ENCODE data around the gene VEGFA. TPM values are rescaled to one million over a fixed set of nuclear protein-coding genes. Genes with fewer than 3 reads are reported as not detected.

Gene VEGFA
- total RNA-seq, 1 donor from 2014 or later, result 29.0 TPM

DNA sequence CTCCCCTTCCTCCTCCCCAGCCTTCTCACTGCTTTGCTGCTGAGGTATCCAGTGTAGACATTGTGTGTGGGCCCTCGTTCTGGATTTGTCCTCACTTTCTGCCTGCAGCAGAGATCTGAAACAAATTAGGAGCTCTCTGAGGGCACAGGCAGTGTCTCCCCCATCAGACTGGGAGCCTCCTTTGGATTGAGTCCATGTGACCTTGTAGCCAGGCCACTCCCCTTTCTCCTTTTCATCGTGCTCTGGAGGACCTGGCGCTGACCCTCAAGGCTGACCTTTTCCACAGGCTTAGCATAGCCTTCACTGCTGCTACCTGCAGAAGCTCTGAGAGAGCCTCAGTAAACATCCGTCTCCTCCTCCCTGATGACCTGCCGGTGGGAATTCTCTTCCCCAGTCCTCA lies 26.2 kb downstream of the VEGFA start:
- ATAC-seq (ENCODE audit: low read depth) (no peak), DNase-seq (no peak)
- ChIA-PET CTCF (interaction anchor here (1.3 kb wide), 2 partner anchors 22 to 23 kb away, joined by 3 to 4 read pairs; no protein-coding TSS in a partner anchor), POLR2A (no interaction called here)
- no peak overlapping the region for H3K27ac Mint-ChIP-seq
- TF ChIP-seq, protein P1, sequence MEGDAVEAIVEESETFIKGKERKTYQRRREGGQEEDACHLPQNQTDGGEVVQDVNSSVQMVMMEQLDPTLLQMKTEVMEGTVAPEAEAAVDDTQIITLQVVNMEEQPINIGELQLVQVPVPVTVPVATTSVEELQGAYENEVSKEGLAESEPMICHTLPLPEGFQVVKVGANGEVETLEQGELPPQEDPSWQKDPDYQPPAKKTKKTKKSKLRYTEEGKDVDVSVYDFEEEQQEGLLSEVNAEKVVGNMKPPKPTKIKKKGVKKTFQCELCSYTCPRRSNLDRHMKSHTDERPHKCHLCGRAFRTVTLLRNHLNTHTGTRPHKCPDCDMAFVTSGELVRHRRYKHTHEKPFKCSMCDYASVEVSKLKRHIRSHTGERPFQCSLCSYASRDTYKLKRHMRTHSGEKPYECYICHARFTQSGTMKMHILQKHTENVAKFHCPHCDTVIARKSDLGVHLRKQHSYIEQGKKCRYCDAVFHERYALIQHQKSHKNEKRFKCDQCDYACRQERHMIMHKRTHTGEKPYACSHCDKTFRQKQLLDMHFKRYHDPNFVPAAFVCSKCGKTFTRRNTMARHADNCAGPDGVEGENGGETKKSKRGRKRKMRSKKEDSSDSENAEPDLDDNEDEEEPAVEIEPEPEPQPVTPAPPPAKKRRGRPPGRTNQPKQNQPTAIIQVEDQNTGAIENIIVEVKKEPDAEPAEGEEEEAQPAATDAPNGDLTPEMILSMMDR (IDR thresholded peaks at IDR 0.05), result no peak
- no peaks in the 10 kb centered on the region for H3K27me3 Mint-ChIP-seq
- H3K4me3 Mint-ChIP-seq, result no peak overlapping the region
- H3K4me1 Mint-ChIP-seq, result peaks cover 17% of the 10 kb centered on the region
- no peaks in the 10 kb centered on the region for H3K9me3 Mint-ChIP-seq
- H3K36me3 Mint-ChIP-seq (ENCODE audit: low read depth), result no peaks in the 10 kb centered on the region
- intact Hi-C loops (cut with micrococcal nuclease), result no loop called here

DNA sequence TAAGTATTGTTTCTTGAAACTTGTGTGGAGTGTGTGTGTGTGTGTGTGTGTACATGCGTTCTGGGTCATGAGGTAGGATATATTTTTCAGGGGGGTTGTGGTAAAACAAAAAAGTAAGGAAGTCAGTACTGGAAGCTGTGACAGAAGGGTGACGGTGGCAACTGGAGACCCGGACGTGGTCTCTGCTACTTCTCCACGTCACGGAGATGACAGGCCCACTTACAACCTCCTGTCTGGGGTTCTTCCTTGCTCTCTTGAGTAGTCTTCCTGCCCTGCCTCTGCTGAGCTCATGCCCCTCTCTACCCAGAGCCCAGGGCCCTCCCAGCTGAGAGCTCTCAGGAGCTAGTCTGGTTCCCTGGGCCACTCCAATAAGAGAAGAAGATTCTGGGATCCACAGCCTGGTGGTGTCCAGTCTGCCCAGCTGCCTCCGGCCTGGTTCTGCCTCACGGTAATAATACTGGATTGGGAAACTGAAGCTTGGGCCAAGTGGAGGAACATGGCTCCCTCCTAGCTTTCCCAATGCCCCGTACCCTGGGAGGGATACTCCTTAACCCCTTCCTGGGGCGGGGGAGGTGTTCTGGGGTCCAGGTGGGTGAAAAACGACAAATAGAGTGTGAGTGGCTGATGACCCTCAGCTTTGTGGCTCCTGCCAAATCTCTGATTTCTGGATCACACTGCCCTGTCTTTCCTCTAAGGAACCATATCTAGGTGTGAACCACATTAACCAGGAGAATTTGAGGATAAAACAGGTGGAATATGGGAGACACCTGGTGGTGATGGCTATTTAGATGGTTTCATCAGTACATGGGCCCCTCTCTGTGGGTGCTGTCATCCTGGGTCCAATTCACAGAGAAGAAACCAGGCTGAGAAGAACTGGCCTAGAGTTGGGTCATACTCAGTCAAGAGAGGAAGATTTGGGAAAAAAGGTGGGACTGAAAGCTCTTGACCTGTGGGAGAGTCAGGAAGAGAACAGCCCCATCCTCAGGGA lies 27.2 kb downstream of the VEGFA start:
- intact Hi-C loops (cut with micrococcal nuclease), result no loop called here
- DNase-seq (no peak), ATAC-seq (ENCODE audit: low read depth) (no peak)
- Mint-ChIP-seq H3K9me3 (no peaks in the 10 kb centered on the region), H3K36me3 (ENCODE audit: low read depth) (no peaks in the 10 kb centered on the region), H3K27ac (no peak overlapping the region), H3K27me3 (no peaks in the 10 kb centered on the region), H3K4me3 (no peak overlapping the region), H3K4me1 (peaks cover 17% of the 10 kb centered on the region)
- POLR2A ChIA-PET, result no interaction called here
- TF ChIP-seq, protein P1 (IDR thresholded peaks at IDR 0.05), result no peak
- CTCF ChIA-PET, result interaction anchor here (1.3 kb wide), 2 partner anchors 23 to 24 kb away, joined by 3 to 4 read pairs; no protein-coding TSS in a partner anchor

DNA sequence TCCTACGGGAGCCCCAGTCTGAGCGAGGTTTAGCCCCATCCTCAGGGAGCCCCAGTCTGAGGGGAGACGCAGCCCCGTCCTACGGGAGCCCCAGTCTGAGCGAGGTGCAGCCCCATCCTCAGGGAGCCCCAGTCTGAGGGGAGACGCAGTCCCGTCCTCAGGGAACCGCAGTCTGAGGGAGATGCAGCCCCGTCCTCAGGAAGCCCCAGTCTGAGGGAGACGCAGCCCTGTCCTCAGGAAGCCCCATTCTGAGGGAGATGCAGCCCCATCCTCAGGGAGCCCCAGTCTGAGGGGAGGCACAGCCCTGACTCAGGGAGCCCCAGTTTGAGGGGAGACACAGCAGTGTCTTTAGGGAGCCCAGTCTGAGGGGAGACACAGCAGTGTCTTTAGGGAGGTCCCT lies 27.9 kb downstream of the VEGFA start:
- intact Hi-C loops (cut with micrococcal nuclease), result loop anchor here (2.0 kb wide), 1 partner anchor 23 kb away; no protein-coding TSS in a partner anchor
- Mint-ChIP-seq H3K27me3 (no peaks in the 10 kb centered on the region), H3K27ac (no peak overlapping the region), H3K4me1 (peaks cover 17% of the 10 kb centered on the region), H3K36me3 (ENCODE audit: low read depth) (no peaks in the 10 kb centered on the region), H3K4me3 (no peak overlapping the region), H3K9me3 (no peaks in the 10 kb centered on the region)
- ATAC-seq (ENCODE audit: low read depth) (no peak), DNase-seq (no peak)
- ChIA-PET POLR2A (no interaction called here), CTCF (no interaction called here)
- TF ChIP-seq, protein P1 (IDR thresholded peaks at IDR 0.05), result no peak

DNA sequence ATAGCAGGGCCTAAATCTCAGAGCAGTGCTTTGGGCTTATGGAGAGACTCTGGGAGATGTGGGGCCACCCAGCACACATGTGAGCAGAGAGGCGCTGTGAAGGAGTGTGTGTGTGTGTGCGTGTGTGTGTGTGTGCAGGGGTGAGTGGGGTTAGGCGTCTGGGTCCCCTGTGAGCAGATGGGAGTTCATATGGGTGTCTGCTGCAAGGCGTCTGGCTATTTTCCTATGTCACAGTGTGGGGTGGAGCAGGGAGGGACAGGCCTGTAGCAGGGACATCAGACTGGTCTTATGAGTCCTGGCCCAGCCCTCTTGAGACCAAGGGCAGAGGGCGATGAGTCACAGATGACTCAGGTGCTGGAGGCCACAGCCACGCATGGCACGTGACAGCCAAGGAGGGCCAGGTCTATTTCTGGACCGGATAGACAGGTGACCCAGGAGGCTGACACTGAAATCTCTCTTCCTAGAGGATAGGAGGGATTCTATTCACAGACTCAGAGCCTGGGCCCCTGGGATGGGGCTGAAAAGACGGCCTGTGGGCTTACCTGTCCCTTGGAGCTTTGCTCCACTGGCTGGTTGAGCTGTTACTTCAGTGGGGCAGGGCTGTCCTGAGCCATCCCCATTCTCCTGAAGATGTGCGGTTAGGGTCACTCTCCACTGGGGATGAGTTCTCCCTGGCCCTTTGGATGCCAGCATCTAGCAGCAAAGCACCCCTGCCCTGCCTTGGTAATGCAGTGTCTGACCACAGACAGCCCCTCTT lies 28.9 kb downstream of the VEGFA start:
- H3K4me3 Mint-ChIP-seq, result no peak overlapping the region
- H3K9me3 Mint-ChIP-seq, result no peaks in the 10 kb centered on the region
- H3K4me1 Mint-ChIP-seq, result peaks cover 17% of the 10 kb centered on the region
- no peak overlapping the region for H3K27ac Mint-ChIP-seq
- DNase-seq (no peak), ATAC-seq (ENCODE audit: low read depth) (peak; percentile 62)
- ChIA-PET CTCF (no interaction called here), POLR2A (no interaction called here)
- intact Hi-C loops (cut with micrococcal nuclease), result loop anchor here (2.0 kb wide), 1 partner anchor 24 kb away; no protein-coding TSS in a partner anchor
- TF ChIP-seq, protein P1 (IDR thresholded peaks at IDR 0.05), result no peak
- no peaks in the 10 kb centered on the region for H3K36me3 Mint-ChIP-seq (ENCODE audit: low read depth)
- H3K27me3 Mint-ChIP-seq, result no peaks in the 10 kb centered on the region
